Stimulated activated naive CD8-positive, alpha-beta T cell treated with anti-CD3 and anti-CD28 coated beads, Interleukin-15, amount 100 ng/mL, for 72 hours (primary cell): ENCODE data around the gene PER2.

ENCODE experiments used
- ATAC-seq: fragments of 150-1000 bp; cut with Tn5 transposase; 2 replicates; pipeline ENCODE4 v1.10.0; 2021; ENCODE audit warnings: mild to moderate bottlenecking, moderate library complexity
- DNase-seq, 2 donors: peaks; one replicate each; pipeline ENCODE4 v3.0.0; 2021 to 2022
- H3K27ac Mint-ChIP-seq, 2 donors: one replicate each; pipeline ENCODE4 v1.8.0; 2022; ENCODE audit warnings: mild to moderate bottlenecking in 2 of 2, mixed read lengths in 2 of 2, moderate library complexity in 2 of 2
- H3K27me3 Mint-ChIP-seq: one replicate; pipeline ENCODE4 v1.8.0; 2022; ENCODE audit warnings: mixed read lengths
- H3K4me1 Mint-ChIP-seq: one replicate; pipeline ENCODE4 v1.8.0; 2022; ENCODE audit warnings: mild to moderate bottlenecking, mixed read lengths
- H3K4me3 Mint-ChIP-seq, 2 donors: one replicate each; pipeline ENCODE4 v1.8.0; 2022; ENCODE audit warnings: mild to moderate bottlenecking in 2 of 2, mixed read lengths in 2 of 2, moderate library complexity in 1 of 2
- H3K9me3 Mint-ChIP-seq, 2 donors: one replicate each; pipeline ENCODE4 v1.8.0; 2022; ENCODE audit warnings: mixed read lengths in 2 of 2

PER2 gene

GRCh38 chr2:238295144-238296112, 7.0 kb upstream of the PER2 start:
- H3K27me3 Mint-ChIP-seq, result no peaks in the 10 kb centered on the region
- no peak for ATAC-seq
- DNase-seq, result no peak
- H3K9me3 Mint-ChIP-seq, result no peaks in the 10 kb centered on the region
- H3K4me1 Mint-ChIP-seq, result peaks cover 4% of the 10 kb centered on the region
- H3K4me3 Mint-ChIP-seq, result no peak overlapping the region
- no peak overlapping the region for H3K27ac Mint-ChIP-seq

- Mint-ChIP-seq H3K4me3 (no peak overlapping the region), H3K27me3 (no peaks in the 10 kb centered on the region), H3K27ac (no peak overlapping the region), H3K4me1 (peaks cover 12% of the 10 kb centered on the region), H3K9me3 (no peaks in the 10 kb centered on the region)
- DNase-seq (no peak), ATAC-seq (no peak)
These were observed 6.2 kb upstream of the PER2 start for GRCh38 chr2:238294393-238295143.

GRCh38 chr2:238294046-238294392, 5.6 kb upstream of the PER2 start:
- Mint-ChIP-seq H3K27me3 (no peaks in the 10 kb centered on the region), H3K27ac (peak overlapping the region in 1 of 2 donors; percentile 26), H3K9me3 (no peaks in the 10 kb centered on the region), H3K4me3 (no peak overlapping the region), H3K4me1 (peaks cover 18% of the 10 kb centered on the region)
- DNase-seq (no peak), ATAC-seq (no peak)

- H3K27me3 Mint-ChIP-seq, result no peaks in the 10 kb centered on the region
These were observed 3.3 kb upstream of the PER2 start for GRCh38 chr2:238291550-238292281.

GRCh38 chr2:238290715-238291549, 2.5 kb upstream of the PER2 start:
- no peak for ATAC-seq
- Mint-ChIP-seq H3K4me1 (peaks cover 40% of the 10 kb centered on the region), H3K27me3 (no peaks in the 10 kb centered on the region), H3K4me3 (no peak overlapping the region), H3K9me3 (no peaks in the 10 kb centered on the region), H3K27ac (no peak overlapping the region)
- no peak for DNase-seq

More at GRCh38 chr2:238291550-238292281, 3.3 kb upstream of the PER2 start:
- Mint-ChIP-seq H3K4me1 (peaks cover 32% of the 10 kb centered on the region), H3K27ac (no peak overlapping the region), H3K4me3 (no peak overlapping the region), H3K9me3 (no peaks in the 10 kb centered on the region)
- DNase-seq (no peak), ATAC-seq (no peak)

GRCh38 chr2:238290091-238290509, 1.7 kb upstream of the PER2 start:
- no peaks in the 10 kb centered on the region for H3K27me3 Mint-ChIP-seq
- no peaks in the 10 kb centered on the region for H3K9me3 Mint-ChIP-seq
- ATAC-seq (no peak), DNase-seq (no peak)
- H3K27ac Mint-ChIP-seq, result peak overlapping the region; percentile 99 to 100
- peak overlapping the region; percentile 98 for H3K4me3 Mint-ChIP-seq
- H3K4me1 Mint-ChIP-seq, result peaks cover 48% of the 10 kb centered on the region

- Mint-ChIP-seq H3K4me3 (peak overlapping the region; percentile 98), H3K27me3 (no peaks in the 10 kb centered on the region), H3K4me1 (peaks cover 52% of the 10 kb centered on the region), H3K27ac (peak overlapping the region; percentile 99 to 100), H3K9me3 (no peaks in the 10 kb centered on the region)
- DNase-seq (no peak), ATAC-seq (no peak)
These were observed 1.2 kb upstream of the PER2 start for GRCh38 chr2:238289574-238289973.

GRCh38 chr2:238288650-238289573, 502 bp upstream of the PER2 start:
- peak overlapping the region; percentile 99 to 100 for H3K27ac Mint-ChIP-seq
- DNase-seq (peak; percentile 98), ATAC-seq (peak; percentile 90)
- peaks cover 58% of the 10 kb centered on the region for H3K4me1 Mint-ChIP-seq
- H3K4me3 Mint-ChIP-seq, result peak overlapping the region; percentile 98
- H3K9me3 Mint-ChIP-seq, result no peaks in the 10 kb centered on the region
- H3K27me3 Mint-ChIP-seq, result no peaks in the 10 kb centered on the region

- Mint-ChIP-seq H3K4me1 (peaks cover 75% of the 10 kb centered on the region), H3K9me3 (no peaks in the 10 kb centered on the region), H3K27me3 (no peaks in the 10 kb centered on the region), H3K4me3 (peak overlapping the region; percentile 82 to 91), H3K27ac (peak overlapping the region; percentile 73 to 90)
- DNase-seq (peak in 1 of 2 donors; percentile 31), ATAC-seq (no peak)
These were observed 1.2 kb downstream of the PER2 start for GRCh38 chr2:238286987-238287736.

- H3K4me1 Mint-ChIP-seq, result peaks cover 77% of the 10 kb centered on the region
- H3K27ac Mint-ChIP-seq, result no peak overlapping the region
- H3K27me3 Mint-ChIP-seq, result no peaks in the 10 kb centered on the region
- H3K9me3 Mint-ChIP-seq, result no peaks in the 10 kb centered on the region
- no peak for DNase-seq
- no peak for ATAC-seq
- peak overlapping the region in 1 of 2 donors; percentile 91 for H3K4me3 Mint-ChIP-seq
These were observed 1.9 kb downstream of the PER2 start for GRCh38 chr2:238286551-238286950.

GRCh38 chr2:238286095-238286494, 2.3 kb downstream of the PER2 start:
- ATAC-seq (no peak), DNase-seq (no peak)
- Mint-ChIP-seq H3K4me1 (peaks cover 77% of the 10 kb centered on the region), H3K9me3 (no peaks in the 10 kb centered on the region), H3K4me3 (no peak overlapping the region), H3K27ac (no peak overlapping the region), H3K27me3 (no peaks in the 10 kb centered on the region)

GRCh38 chr2:238285653-238286082, 2.7 kb downstream of the PER2 start:
- no peaks in the 10 kb centered on the region for H3K9me3 Mint-ChIP-seq
- no peak for ATAC-seq
- DNase-seq, result no peak
- no peaks in the 10 kb centered on the region for H3K27me3 Mint-ChIP-seq
- no peak overlapping the region for H3K27ac Mint-ChIP-seq
- H3K4me3 Mint-ChIP-seq, result no peak overlapping the region
- peaks cover 76% of the 10 kb centered on the region for H3K4me1 Mint-ChIP-seq

- Mint-ChIP-seq H3K9me3 (no peaks in the 10 kb centered on the region), H3K27ac (no peak overlapping the region), H3K27me3 (no peaks in the 10 kb centered on the region), H3K4me3 (no peak overlapping the region), H3K4me1 (peaks cover 68% of the 10 kb centered on the region)
- no peak for ATAC-seq
- no peak for DNase-seq
These were observed 3.5 kb downstream of the PER2 start for GRCh38 chr2:238284802-238285515.
